GM15510 (cell line): ENCODE data around the gene PRXL2A.

Source experiments
- POLR2A ChIP-seq: IDR thresholded peaks from 3 replicates; pipeline ENCODE4 v1.6.1; 2011; ENCODE audit warnings: borderline replicate concordance; ENCODE audit not compliant: insufficient read length; ENCODE audit errors: extremely low read depth

The PRXL2A gene

DNA sequence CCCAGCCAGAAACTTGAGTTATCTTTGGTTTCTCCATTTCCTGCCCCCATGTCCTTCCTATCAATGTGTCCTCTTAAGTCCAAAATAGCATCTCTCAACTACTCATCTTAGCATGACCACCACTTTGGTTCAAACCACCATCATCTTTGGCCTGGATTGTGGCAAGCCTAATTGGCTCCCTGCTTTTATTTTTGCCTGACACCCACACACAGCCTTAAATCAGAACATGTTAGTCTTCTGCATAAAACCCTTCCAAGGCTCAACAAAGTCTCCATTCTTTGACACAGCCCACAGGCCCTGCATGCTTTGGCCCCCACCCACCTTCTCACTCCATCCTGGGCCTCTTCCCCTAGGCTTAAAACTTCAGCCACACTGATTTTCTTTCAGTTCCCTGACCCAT lies 43.7 kb downstream of the PRXL2A start:
- no peak for TF ChIP-seq POLR2A

DNA sequence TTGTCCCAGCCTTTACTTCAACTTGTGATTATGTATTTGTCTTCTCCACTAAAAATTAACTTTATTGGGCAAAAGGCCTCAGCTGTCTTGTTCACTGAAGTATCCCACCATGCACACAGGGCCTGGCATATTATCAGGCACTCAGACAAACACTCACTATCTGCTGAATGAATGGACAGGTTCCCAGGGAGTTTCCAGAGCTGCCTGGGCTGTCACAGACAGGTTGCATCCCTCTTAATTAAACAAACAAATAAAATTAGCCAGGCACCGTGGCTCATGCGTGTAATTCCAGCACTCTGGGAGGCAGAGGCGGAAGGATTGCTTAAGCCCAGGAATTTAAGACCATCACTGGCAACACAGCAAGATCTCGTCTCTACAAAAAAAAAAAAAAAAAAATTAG lies 44.3 kb downstream of the PRXL2A start:
- no peak for TF ChIP-seq POLR2A

DNA sequence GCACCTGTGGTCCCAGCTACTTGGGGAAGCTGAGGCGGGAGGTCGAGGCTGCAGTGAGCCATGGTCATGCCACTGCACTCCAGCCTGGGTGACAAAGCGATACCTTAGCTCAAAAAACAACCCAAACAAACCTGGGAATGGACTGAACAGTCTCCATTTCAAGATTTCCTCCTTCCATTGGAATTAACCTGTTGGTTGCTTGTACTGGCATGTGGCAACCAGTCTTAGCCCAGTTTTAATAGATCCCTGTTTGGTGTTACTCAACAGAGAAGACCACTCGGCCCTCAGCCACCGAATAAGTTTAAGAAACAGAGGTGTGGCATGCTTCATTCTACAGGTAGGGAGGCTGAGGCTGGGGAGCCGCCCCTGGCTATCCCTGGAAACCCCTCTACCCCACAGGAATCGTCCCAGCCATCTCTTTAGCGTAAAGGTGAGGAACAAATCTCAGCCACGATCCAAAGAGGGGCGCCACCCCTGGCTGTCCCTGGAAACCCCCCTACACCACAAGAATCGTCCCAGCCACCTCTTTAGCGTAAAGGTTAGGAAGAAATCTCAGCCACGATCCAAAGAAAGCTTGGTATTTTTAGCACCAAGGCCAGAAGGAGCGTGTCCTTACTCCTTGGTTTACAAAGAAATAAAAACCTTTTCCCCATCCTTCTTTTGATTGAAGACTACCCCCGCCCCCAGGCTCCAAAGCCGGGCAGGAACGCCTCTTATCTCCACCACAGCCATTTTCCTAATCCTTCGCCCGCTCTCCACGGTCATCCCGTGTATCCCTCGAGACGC lies 44.9 kb downstream of the PRXL2A start:
- TF ChIP-seq POLR2A = no peak

DNA sequence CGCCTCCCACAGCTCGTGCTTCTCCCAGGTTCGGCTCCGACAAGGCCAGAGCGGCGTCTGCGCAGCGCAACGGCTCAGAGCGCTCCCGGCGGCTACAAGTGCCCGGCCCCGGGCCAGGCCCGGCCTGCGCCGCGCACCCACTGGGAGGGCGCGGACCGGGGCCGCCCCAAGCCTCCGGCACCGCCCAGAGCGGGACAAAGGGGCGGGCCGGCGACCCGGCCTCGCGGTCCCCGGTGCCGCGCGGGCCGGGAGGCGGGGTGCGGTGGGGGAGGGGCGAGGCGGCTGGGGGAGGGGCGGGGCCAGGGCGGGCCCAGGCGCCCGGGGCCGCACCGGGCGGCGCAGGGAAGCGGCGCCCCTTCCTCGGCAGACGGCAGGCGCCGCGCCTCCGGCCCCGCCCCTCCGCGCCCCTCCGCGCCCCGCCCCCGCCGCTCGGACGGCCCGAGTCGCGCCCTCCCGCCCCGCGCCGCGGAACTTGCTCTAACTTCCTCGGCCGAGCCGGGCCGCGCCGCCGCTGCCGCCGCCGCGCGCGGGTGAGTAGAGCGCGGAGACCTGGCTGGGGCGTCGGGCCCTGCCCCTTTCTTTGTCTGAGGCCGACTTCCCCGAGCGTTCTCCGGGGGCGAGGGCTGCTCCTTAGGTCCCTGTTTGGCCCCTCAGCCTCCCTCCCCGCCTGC lies 45.6 kb downstream of the PRXL2A start, which contains the start of gene TSPAN14:
Gene TSPAN14, plus strand, starts transcription at position 469 of the 671 bp plus-strand sequence. CDS start 34,924 bp downstream, outside the sequence.
- TF ChIP-seq POLR2A = peak; percentile 70

DNA sequence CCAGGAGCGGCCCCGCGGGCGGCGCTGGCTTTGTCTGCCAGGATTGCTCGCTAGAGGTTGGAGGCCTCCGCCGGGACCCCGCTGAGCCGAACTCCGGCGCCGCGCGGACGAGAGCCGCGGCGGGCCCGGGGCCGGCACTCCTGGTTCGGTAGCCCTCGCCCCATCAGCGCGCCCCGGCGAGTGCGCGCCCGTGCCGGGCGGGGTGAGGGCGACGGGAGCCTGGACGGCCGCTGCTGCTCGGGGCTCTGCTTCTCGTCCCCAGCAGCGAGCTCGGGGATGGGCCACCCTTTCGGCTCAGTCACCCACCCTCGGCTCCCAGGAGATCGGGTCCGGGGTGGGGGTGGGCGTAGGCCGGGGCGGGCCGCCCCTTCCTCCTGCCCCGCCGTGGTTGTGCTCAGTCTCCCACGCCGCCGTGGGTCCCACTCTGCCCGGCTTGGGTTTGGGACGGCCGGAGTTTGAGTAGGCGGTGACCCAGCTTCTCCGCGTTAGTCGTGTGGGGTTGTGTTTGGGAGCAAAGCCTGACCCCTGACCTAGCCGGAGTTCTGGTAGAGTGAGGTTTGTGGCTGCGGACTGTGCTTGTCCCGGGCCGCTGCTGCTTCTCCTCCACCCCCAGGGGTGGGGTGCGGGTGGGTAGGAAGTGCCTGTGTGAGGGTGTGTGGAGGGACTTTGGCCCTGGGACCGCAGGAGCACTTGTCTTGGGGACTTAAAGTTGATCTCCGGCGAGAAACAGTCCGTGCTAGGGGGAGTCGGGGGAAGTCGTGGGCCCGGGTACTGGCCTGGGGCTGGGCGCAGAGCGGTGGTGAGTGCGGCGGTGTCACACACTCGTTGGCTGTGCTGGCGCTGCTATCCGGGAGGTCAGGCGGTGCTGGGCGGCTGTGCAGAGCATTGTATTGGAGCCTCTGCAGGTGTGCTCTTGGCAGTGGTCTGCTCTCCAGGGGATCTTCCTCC lies 46.4 kb downstream of the PRXL2A start:
- no peak for TF ChIP-seq POLR2A

DNA sequence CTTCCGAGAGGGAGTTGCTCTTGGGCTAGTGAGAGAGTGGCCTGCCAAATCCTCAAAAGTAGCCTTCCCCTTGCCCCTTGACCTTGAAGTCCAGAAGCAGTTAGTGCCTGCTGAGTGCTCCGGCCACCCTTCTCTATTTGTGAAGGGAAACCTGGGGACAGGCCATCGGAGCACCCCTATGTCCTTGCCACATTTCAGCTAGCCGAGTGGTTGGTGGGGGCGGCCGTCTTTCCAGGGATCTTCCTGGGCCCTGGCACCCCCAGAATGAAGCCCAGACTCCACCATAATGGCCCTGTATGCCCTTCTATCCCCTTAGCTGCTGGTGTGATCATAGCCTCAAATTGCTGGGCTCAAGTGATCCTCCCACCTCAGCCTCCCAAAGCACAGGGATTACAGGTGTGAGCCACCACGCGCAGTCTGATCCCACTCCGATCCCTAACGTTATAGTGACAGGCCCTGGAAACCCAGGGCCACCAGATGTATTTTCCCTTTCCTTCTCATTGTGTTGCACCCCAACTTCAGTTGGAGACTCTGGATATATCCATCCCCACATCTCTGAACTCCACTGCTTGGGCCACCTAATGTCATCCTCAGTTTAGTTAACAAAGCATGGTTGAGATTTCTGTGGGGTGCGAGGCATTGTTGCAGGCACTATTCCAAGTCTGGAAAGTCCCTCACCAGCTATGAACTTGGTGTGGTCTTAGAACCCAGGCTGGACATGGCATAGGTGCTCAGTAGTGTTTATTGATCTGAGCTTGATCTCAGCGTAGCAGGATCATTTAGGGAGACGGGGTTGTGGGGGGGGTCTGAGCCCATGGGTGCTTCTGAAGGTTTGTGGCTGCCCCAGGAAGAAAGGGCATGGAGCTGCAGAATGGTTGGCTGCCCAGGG lies 47.4 kb downstream of the PRXL2A start:
- no peak for TF ChIP-seq POLR2A

DNA sequence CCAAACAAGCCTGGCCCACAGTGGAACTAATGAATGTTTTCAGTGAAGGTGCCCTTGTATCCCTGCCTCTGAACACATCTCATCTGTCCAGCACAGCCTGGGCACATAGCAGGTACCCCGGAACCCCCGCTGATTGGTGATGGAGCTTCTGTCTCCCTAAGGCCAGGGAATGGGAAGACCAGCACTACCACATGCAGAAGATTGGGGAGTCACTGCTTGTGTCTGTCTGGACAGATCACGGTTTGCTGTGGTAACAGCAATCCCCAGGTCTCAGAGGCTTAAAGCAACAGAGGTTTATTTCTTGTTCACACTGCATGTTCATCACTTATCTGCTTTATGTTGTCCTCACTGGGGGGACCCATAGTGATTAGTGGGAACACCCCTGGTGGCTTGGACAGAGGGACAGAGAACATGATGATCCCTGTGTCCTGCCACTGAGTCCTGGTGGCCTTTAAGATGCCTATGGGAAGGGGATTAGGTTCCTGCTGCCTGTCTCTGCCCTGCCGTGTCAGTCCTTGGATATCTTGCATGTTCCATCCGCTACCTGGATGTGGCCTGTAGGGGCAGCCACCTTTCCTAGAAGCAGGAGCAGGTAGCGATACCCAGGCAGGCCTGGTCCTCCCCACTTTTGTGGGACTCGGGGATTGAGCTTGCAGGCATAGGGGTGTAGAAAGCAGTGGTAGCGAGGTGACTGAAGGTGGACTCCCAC lies 49.4 kb downstream of the PRXL2A start:
- TF ChIP-seq POLR2A = no peak

DNA sequence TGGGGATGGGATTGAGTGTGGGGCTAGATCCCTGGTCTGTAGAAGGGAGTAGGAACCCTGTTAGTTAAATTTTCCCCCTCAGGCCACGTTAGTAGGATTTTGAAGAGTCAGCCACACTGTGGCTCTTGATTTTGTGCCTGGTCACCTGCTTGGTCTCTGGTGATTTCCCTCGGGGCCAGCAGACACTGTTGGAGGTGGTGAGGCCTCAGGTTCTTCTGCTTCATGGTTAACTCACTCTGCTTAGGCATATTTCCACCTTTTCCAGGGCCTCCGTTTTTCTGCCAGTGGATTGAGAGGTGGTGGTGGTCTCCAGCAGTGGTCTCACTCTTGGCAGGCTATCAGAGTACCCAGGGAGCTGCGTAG lies 49.9 kb downstream of the PRXL2A start:
- no peak for TF ChIP-seq POLR2A

DNA sequence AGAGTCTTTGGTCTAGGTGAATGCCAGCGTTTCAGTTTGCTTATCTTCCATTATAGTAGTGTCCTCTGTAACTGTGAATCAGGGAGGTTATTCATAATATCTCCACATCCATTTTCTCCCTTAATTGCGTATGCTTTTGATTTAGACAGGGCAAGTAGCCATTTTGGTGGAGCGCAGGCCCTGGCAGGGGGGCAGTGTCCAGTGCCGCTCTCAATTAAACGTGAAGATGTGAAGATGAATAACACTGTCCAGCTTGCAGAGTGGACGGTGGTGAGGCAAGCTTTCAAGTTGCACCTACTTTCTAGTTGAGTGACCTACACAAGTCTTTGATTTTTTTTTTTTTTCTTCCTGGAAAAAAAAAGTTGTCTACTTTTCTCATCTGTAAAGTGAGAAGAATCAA lies 50.3 kb downstream of the PRXL2A start:
- TF ChIP-seq POLR2A = no peak

DNA sequence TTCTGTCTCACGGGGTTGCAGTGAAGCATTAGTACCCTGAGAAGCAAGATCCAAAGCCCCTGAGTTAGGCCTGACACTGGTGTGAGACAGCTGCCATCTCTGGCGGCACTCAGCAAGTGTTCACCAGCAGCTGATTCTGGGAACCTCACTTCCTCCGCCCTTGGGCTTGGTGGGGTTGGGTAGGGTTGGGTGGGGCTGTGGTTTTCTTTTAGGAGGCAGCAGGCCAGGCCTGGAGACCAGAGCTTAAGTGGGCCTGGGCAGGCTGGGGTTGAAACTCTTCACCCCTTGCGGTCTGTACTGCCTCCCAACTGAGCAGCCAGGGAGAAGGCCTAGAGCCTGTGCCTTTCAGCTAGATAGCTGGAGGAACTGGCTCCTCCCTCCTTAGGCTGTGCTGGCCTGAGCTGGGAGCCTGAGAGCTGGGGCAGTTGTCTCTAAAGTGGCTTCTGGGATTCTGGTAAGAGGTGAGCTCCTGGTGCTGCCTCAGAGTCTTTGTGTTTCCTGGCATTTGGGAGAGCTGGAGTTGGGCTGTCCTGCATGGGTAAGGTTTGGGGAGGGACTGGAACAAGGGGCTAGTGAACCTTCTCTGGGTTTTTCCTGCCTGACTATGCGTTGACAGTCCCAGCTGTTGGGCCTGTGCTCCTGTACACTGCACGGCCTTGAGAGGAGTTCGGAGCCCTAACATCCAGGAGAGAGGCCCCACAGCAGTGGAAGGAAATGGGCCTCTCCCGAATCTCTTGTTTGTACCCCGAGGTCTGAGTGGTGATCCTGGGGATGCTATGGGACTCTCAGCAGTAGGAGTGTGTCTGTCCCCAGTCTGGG lies 50.9 kb downstream of the PRXL2A start:
- TF ChIP-seq POLR2A = no peak

DNA sequence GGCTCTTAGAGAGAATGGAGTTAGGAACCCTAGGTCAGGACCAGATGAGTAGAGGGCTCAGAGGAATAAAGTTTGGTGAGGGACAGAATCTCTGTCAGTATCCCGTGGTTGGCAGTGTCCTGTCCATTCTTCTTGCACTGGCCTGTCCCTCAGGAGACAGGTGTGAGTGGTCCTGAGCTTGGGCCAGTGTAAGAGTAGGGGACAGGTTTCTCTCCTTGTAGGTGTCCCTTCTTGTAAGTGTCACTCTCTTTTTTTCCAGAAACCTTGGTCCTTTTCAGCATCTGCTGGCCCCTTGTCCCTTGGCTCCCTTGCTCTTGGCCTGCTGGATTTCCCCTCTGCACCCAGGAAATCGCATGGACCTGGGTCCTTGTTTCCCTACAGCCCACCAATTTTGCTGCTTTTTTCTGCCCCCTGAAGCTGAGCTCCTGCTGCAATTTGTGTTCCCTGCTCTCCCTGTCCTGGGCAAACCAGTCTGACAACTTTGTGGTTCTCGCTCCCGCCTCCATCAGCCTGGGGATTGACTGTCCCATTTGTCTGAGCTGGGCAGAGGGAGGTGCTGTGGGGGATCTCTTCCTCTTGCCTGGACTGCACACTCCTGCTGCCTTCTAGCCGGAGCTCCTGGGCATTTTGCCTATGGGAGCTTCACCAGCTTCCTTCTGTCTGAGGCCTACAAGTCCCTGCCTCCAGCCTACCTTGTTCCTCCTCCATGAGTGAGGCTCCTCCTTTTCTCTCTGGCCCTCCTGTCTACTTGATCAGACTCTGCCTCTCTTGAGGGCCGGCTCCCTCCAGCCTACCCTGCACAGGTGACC lies 52.3 kb downstream of the PRXL2A start:
- no peak for TF ChIP-seq POLR2A
